ENCODE data around the gene KMT2E.

DNA sequence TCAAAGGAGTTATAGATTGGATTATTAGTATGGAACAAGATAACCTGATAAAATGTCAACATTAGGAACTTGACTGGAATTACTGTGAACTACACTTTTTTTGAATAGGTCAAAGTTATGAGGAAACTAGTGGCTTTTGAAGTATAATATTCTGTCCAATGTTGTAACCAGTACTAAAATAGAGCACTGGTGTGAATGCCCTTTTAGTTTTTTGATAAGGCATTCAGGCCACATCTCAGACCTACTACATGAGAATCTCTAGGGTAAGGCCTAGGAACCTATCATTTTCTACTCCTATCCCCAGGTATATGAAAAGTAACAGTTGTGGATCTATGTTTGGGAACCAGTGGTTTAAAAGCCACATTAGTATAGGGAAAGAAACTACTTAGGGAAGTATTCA is 16.4 kb downstream of the KMT2E start:
- TF ChIP-seq POLR2AphosphoS5 (IDR thresholded peaks at IDR 0.05; ENCODE audit: low read depth, low read length) (no peak), POLR2A (IDR thresholded peaks at IDR 0.05; ENCODE audit: low read depth, low read length) (no peak)

Measured in GM12892 (cell line).